ENCODE data around the gene MAP1B. TPM values are rescaled to one million over a fixed set of nuclear protein-coding genes. Genes with fewer than 3 reads are reported as not detected.

Gene MAP1B
- total RNA-seq, 1 experiment from 2014 or later = 135 TPM

GRCh38 chr5:72163349-72163983 lies 56.2 kb downstream of the MAP1B start:
- H3K36me3 ChIP-seq (ENCODE audit: insufficient read depth, low read length, poor library complexity, severe bottlenecking) = no peaks in the 10 kb centered on the region

GRCh38 chr5:72166070-72166979 lies 59.0 kb downstream of the MAP1B start:
- CTCF ChIA-PET = no interaction called here
- Histone ChIP-seq H3K36me3 (ENCODE audit: insufficient read depth, low read length, poor library complexity, severe bottlenecking) (no peaks in the 10 kb centered on the region), H3K4me1 (ENCODE audit: insufficient read depth, low read length, poor library complexity, severe bottlenecking) (peaks cover 41% of the 10 kb centered on the region), H3K27me3 (replicated peaks; ENCODE audit: insufficient read depth, low read depth, low read length, poor library complexity) (no peaks in the 10 kb centered on the region), H3K27ac (ENCODE audit: low read depth, low read length, poor library complexity, severe bottlenecking) (peak overlapping the region; percentile 90), H3K4me3 (ENCODE audit: low read depth, low read length, poor library complexity, severe bottlenecking) (peak overlapping the region; percentile 29), H3K9me3 (ENCODE audit: low read depth, low read length, poor library complexity, severe bottlenecking) (no peaks in the 10 kb centered on the region)
- peak; percentile 99 for DNase-seq (ENCODE audit: low spot score)
- TF ChIP-seq, protein P1, sequence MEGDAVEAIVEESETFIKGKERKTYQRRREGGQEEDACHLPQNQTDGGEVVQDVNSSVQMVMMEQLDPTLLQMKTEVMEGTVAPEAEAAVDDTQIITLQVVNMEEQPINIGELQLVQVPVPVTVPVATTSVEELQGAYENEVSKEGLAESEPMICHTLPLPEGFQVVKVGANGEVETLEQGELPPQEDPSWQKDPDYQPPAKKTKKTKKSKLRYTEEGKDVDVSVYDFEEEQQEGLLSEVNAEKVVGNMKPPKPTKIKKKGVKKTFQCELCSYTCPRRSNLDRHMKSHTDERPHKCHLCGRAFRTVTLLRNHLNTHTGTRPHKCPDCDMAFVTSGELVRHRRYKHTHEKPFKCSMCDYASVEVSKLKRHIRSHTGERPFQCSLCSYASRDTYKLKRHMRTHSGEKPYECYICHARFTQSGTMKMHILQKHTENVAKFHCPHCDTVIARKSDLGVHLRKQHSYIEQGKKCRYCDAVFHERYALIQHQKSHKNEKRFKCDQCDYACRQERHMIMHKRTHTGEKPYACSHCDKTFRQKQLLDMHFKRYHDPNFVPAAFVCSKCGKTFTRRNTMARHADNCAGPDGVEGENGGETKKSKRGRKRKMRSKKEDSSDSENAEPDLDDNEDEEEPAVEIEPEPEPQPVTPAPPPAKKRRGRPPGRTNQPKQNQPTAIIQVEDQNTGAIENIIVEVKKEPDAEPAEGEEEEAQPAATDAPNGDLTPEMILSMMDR (conservative IDR thresholded peaks at IDR 0.05; ENCODE audit: low read depth, low read length) = no peak
- TF ChIP-seq EZH2 (IDR thresholded peaks at IDR 0.05; ENCODE audit: borderline replicate concordance, low read depth, low read length, poor library complexity, severe bottlenecking) = no peak
- intact Hi-C loops (cut with micrococcal nuclease; ENCODE audit: unreplicated experiment) = no loop called here
- no TSS peak for BruUV-seq (replicated peaks)
- POLR2A ChIA-PET (ENCODE audit: low non-redundant PET) = interaction anchor here (0.6 to 1.1 kb wide), 5 partner anchors 8 to 49 kb away, joined by 3 to 9 read pairs (median 3); no protein-coding TSS in a partner anchor

More at GRCh38 chr5:72163349-72163983, 56.2 kb downstream of the MAP1B start:
- TF ChIP-seq, protein P1 (conservative IDR thresholded peaks at IDR 0.05; ENCODE audit: low read depth, low read length) = no peak
- no peak for TF ChIP-seq EZH2 (IDR thresholded peaks at IDR 0.05; ENCODE audit: borderline replicate concordance, low read depth, low read length, poor library complexity, severe bottlenecking)
- Histone ChIP-seq H3K9me3 (ENCODE audit: low read depth, low read length, poor library complexity, severe bottlenecking) (no peaks in the 10 kb centered on the region), H3K27ac (ENCODE audit: low read depth, low read length, poor library complexity, severe bottlenecking) (no peak overlapping the region), H3K4me3 (ENCODE audit: low read depth, low read length, poor library complexity, severe bottlenecking) (no peak overlapping the region), H3K27me3 (replicated peaks; ENCODE audit: insufficient read depth, low read depth, low read length, poor library complexity) (no peaks in the 10 kb centered on the region), H3K4me1 (ENCODE audit: insufficient read depth, low read length, poor library complexity, severe bottlenecking) (peaks cover 40% of the 10 kb centered on the region)
- intact Hi-C loops (cut with micrococcal nuclease; ENCODE audit: unreplicated experiment) = no loop called here
- ChIA-PET CTCF (no interaction called here), POLR2A (ENCODE audit: low non-redundant PET) (no interaction called here)
- BruUV-seq (replicated peaks) = no TSS peak
- no peak for DNase-seq (ENCODE audit: low spot score)

- Histone ChIP-seq H3K27me3 (replicated peaks; ENCODE audit: insufficient read depth, low read depth, low read length, poor library complexity) (no peaks in the 10 kb centered on the region), H3K4me3 (ENCODE audit: low read depth, low read length, poor library complexity, severe bottlenecking) (peak overlapping the region; percentile 29), H3K4me1 (ENCODE audit: insufficient read depth, low read length, poor library complexity, severe bottlenecking) (peaks cover 39% of the 10 kb centered on the region), H3K27ac (ENCODE audit: low read depth, low read length, poor library complexity, severe bottlenecking) (peak overlapping the region; percentile 90), H3K36me3 (ENCODE audit: insufficient read depth, low read length, poor library complexity, severe bottlenecking) (no peaks in the 10 kb centered on the region), H3K9me3 (ENCODE audit: low read depth, low read length, poor library complexity, severe bottlenecking) (no peaks in the 10 kb centered on the region)
- ChIA-PET CTCF (interaction anchor here (0.6 kb wide), 1 partner anchor 143 kb away, joined by 4 read pairs; no protein-coding TSS in a partner anchor), POLR2A (ENCODE audit: low non-redundant PET) (interaction anchor here (0.6 kb wide), 2 partner anchors 25 to 50 kb away, joined by 3 to 9 read pairs; no protein-coding TSS in a partner anchor)
- DNase-seq (ENCODE audit: low spot score) = peak; percentile 26
- BruUV-seq (replicated peaks) = no TSS peak
- TF ChIP-seq, protein P1 (conservative IDR thresholded peaks at IDR 0.05; ENCODE audit: low read depth, low read length) = no peak
- no peak for TF ChIP-seq EZH2 (IDR thresholded peaks at IDR 0.05; ENCODE audit: borderline replicate concordance, low read depth, low read length, poor library complexity, severe bottlenecking)
- intact Hi-C loops (cut with micrococcal nuclease; ENCODE audit: unreplicated experiment) = no loop called here
These were observed 60.0 kb downstream of the MAP1B start for GRCh38 chr5:72167257-72167656.
